ENCODE data around the gene MYCBP2. TPM values are rescaled to one million over a fixed set of nuclear protein-coding genes. Genes with fewer than 3 reads are reported as not detected.

Gene MYCBP2
- total and polyA plus RNA-seq, 7 donors: 3.7 to 130 (median 93.5) TPM

DNA sequence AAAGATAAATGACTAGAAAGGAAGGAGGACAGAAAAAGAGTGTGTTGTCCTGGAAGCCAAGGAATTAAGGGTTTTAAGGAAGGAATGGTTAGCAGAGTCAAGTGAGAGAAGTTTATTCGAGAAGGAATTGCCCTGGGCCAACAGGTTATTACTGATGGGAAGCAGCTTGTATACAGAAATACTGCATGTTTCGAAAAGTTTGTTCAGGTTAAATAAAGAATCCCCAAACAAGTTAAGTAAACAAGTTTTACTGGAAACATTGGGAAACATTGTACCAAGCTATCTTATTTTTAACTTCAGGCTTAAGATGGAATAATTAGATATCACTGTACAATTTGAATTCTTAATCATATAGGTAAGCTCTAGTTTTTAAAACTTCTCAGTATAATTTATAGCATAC, 271.7 kb downstream of the MYCBP2 start:
- DNase-seq: no peak
- H3K36me3 ChIP-seq: peaks cover 4 to 90% (median 15%) of the 10 kb centered on the region in 4 donors
- no peak overlapping the region for H3K4me3 ChIP-seq
- H3K9me3 ChIP-seq: no peaks in the 10 kb centered on the region
- H3K4me1 ChIP-seq: no peaks in the 10 kb centered on the region
- no peaks in the 10 kb centered on the region for H3K27me3 ChIP-seq
- TF ChIP-seq POLR2AphosphoS5 (IDR thresholded peaks at IDR 0.05) (no peak), POLR2A (IDR thresholded peaks at IDR 0.05) (no peak), EP300 (IDR thresholded peaks at IDR 0.05) (no peak), CTCF (IDR thresholded peaks at IDR 0.05) (no peak)
- WGBS, 2 donors: 89 to 93% methylated on average over 2 of the region's 2 CpGs
- H3K27ac ChIP-seq: no peak overlapping the region
- intact Hi-C loops (cut with DNase I): no loop called here

- no peak overlapping the region for H3K27ac ChIP-seq
- no peak overlapping the region for H3K4me3 ChIP-seq
- no peaks in the 10 kb centered on the region for H3K9me3 ChIP-seq
- TF ChIP-seq CTCF (IDR thresholded peaks at IDR 0.05): no peak
- TF ChIP-seq EP300 (IDR thresholded peaks at IDR 0.05): no peak
- TF ChIP-seq POLR2A (IDR thresholded peaks at IDR 0.05): no peak
- no peak for TF ChIP-seq POLR2AphosphoS5 (IDR thresholded peaks at IDR 0.05)
- H3K4me1 ChIP-seq: no peaks in the 10 kb centered on the region
- no peak for DNase-seq
- no peaks in the 10 kb centered on the region for H3K27me3 ChIP-seq
- intact Hi-C loops (cut with DNase I): no loop called here
- H3K36me3 ChIP-seq: peaks cover 4 to 87% (median 15%) of the 10 kb centered on the region in 4 donors
- WGBS, 2 donors: 74 to 85% methylated on average over 4 of the region's 4 CpGs
These were observed 273.7 kb downstream of the MYCBP2 start for GRCh38 chr13:77053192-77053591.

GRCh38 chr13:77048681-77049080, 278.2 kb downstream of the MYCBP2 start:
- DNase-seq: no peak
- TF ChIP-seq EP300 (IDR thresholded peaks at IDR 0.05) (no peak), POLR2A (IDR thresholded peaks at IDR 0.05) (no peak), CTCF (IDR thresholded peaks at IDR 0.05) (no peak), POLR2AphosphoS5 (IDR thresholded peaks at IDR 0.05) (no peak)
- Histone ChIP-seq H3K27me3 (no peaks in the 10 kb centered on the region), H3K4me3 (no peak overlapping the region), H3K9me3 (no peaks in the 10 kb centered on the region), H3K27ac (no peak overlapping the region), H3K4me1 (no peaks in the 10 kb centered on the region), H3K36me3 (peaks cover 0 to 67% (median 8%) of the 10 kb centered on the region in 4 donors)
- 77 to 92% methylated on average over 4 of the region's 4 CpGs for WGBS, 2 donors
- intact Hi-C loops (cut with DNase I): no loop called here

GRCh38 chr13:77047649-77048343, 279.1 kb downstream of the MYCBP2 start:
- 96 to 97% methylated on average over 8 of the region's 8 CpGs for WGBS, 2 donors
- H3K27ac ChIP-seq: no peak overlapping the region

More at GRCh38 chr13:77047649-77048343, 279.1 kb downstream of the MYCBP2 start:
- TF ChIP-seq CTCF (IDR thresholded peaks at IDR 0.05): no peak
- TF ChIP-seq EP300 (IDR thresholded peaks at IDR 0.05): no peak
- no peak for TF ChIP-seq POLR2AphosphoS5 (IDR thresholded peaks at IDR 0.05)
- no peak for TF ChIP-seq POLR2A (IDR thresholded peaks at IDR 0.05)
- no peak for DNase-seq
- Histone ChIP-seq H3K4me3 (no peak overlapping the region), H3K36me3 (peaks cover 0 to 62% (median 8%) of the 10 kb centered on the region in 4 donors), H3K9me3 (no peaks in the 10 kb centered on the region), H3K4me1 (peaks cover 0 to 4% (median under 1%) of the 10 kb centered on the region in 4 donors), H3K27me3 (no peaks in the 10 kb centered on the region)
- intact Hi-C loops (cut with DNase I): no loop called here

Data from sigmoid colon (tissue), 7 donors.